WERI-Rb-1 (cell line): ENCODE measurements around the gene HMCN2.

Experiments used
- DNase-seq: peaks from one replicate; pipeline ENCODE4 v3.0.0-alpha.2; 2020
- H3K27ac ChIP-seq: fragments of 250-450 bp; sonication (Bioruptor Pico); 2 replicates; pipeline ENCODE4 v1.5.1; 2020; ENCODE audit warnings: mild to moderate bottlenecking, moderate library complexity
- H3K27me3 ChIP-seq: fragments of 250-450 bp; sonication (Bioruptor Pico); 2 replicates; pipeline ENCODE4 v1.5.1; 2021; ENCODE audit warnings: mild to moderate bottlenecking, low read depth, moderate library complexity; ENCODE audit not compliant: insufficient read depth, severe bottlenecking
- H3K36me3 ChIP-seq: fragments of 250-450 bp; sonication (Bioruptor Pico); 2 replicates; pipeline ENCODE4 v1.5.1; 2020; ENCODE audit warnings: mild to moderate bottlenecking, moderate library complexity
- H3K4me3 ChIP-seq: 2 replicates; pipeline ENCODE4 v1.5.1; 2011; ENCODE audit warnings: low read depth, mild to moderate bottlenecking, control low read depth, low read length
- H3K9me3 ChIP-seq: fragments of 250-450 bp; sonication (Bioruptor Pico); 2 replicates; pipeline ENCODE4 v1.5.1; 2021; ENCODE audit warnings: mild to moderate bottlenecking, moderate library complexity; ENCODE audit not compliant: severe bottlenecking
- TF ChIP-seq, protein P1 (sequence below): IDR thresholded peaks from 2 replicates; pipeline ENCODE4 v1.5.1; 2011; ENCODE audit warnings: low read depth, mild to moderate bottlenecking, control low read depth, inconsistent platforms, low read length

Gene HMCN2

DNA sequence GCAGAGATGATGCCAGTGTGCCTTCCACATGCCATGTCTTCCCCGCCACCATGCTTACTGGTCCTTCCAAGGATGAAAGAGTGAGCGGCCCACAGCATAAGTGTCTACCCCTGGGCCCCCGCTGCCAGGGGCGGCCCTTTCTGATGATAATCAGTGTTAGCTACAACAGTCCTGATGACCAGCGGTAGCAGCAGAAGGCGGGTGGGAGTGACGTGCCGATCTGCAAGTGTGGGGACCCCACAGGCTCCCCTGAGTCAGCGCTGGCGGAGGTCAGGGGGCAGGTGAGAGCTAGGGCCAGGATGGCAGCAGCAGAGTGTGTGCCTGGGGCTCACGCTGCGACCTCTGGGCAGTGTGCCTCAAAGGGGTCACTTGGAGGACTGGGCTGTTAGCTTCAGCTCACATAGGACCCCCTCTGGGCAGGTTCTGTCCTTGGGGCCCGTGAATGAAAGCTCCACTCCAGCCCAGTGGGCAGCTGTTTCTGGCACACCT is 80.4 kb downstream of the HMCN2 start:
- no peak overlapping the region for H3K4me3 ChIP-seq
- H3K27ac ChIP-seq, result no peak overlapping the region
- no peak for DNase-seq
- H3K9me3 ChIP-seq, result no peaks in the 10 kb centered on the region
- TF ChIP-seq, protein P1, sequence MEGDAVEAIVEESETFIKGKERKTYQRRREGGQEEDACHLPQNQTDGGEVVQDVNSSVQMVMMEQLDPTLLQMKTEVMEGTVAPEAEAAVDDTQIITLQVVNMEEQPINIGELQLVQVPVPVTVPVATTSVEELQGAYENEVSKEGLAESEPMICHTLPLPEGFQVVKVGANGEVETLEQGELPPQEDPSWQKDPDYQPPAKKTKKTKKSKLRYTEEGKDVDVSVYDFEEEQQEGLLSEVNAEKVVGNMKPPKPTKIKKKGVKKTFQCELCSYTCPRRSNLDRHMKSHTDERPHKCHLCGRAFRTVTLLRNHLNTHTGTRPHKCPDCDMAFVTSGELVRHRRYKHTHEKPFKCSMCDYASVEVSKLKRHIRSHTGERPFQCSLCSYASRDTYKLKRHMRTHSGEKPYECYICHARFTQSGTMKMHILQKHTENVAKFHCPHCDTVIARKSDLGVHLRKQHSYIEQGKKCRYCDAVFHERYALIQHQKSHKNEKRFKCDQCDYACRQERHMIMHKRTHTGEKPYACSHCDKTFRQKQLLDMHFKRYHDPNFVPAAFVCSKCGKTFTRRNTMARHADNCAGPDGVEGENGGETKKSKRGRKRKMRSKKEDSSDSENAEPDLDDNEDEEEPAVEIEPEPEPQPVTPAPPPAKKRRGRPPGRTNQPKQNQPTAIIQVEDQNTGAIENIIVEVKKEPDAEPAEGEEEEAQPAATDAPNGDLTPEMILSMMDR, result no peak
- no peaks in the 10 kb centered on the region for H3K36me3 ChIP-seq
- H3K27me3 ChIP-seq, result no peaks in the 10 kb centered on the region

DNA sequence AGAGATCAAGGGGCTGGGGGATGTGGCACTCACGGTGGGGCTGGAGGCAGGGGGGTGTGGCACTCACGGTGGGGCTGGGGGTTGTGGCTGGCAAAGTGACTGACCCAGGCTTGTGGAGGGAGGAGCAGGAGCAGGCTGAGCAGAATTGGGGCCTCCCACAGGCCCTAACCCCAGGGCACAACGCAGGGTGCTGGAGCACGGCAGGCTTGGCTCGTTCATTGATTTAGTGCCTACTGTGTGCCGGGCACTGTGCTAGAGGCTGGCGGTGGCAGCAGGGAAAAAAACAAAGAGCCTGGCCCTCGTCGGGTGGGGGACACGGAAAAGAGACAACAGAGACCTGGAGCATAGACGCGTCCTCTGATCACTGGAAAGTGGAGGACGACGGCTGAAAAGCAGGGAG is 80.9 kb downstream of the HMCN2 start:
- no peak for DNase-seq
- TF ChIP-seq, protein P1, result no peak
- Histone ChIP-seq H3K27ac (no peak overlapping the region), H3K36me3 (no peaks in the 10 kb centered on the region), H3K27me3 (no peaks in the 10 kb centered on the region), H3K4me3 (no peak overlapping the region), H3K9me3 (no peaks in the 10 kb centered on the region)

DNA sequence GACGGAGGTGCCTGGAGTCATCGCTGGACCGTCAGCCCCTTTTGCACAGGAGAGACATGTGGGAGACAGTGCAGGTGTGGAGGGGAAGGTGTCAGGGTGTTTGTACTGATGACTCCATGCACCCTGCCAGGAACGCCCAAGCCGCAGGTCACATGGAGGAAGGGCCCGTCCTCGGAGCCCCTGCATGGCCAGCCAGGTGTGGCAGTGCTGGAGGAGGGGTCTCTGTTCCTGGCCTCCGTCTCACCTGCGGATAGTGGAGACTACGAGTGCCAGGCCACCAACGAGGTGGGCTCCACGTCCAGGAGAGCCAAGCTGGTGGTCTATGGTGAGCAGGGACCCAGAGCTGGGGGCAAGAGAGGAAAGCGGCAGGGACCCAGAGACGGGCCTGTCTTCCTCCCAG is 81.5 kb downstream of the HMCN2 start:
- Histone ChIP-seq H3K36me3 (no peaks in the 10 kb centered on the region), H3K27ac (no peak overlapping the region), H3K27me3 (no peaks in the 10 kb centered on the region), H3K9me3 (no peaks in the 10 kb centered on the region), H3K4me3 (no peak overlapping the region)
- DNase-seq, result no peak
- TF ChIP-seq, protein P1, result no peak

DNA sequence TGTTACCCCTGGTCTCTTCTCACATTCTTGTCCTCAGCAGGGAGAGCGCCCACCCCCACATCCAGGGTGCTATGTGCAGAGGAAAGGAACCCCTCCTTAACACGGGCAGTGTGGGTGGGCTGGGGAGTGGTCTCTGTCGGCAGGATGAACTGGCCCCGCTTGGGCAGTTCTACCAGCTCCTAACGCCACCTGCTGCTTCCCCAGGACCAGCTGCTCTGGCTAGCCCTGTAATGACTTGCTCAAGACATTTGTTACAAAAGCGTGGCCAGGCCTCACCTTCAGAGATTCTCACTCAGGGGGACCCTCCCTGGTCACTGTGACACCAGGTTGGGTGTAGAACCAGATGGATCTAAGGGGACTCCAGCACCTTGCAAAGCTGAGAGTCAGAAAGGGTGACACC is 82.4 kb downstream of the HMCN2 start:
- no peaks in the 10 kb centered on the region for H3K27me3 ChIP-seq
- TF ChIP-seq, protein P1, result peak; percentile 54; the same call in 1 of the 2 replicates
- peak; percentile 53 for DNase-seq
- H3K36me3 ChIP-seq, result no peaks in the 10 kb centered on the region
- no peaks in the 10 kb centered on the region for H3K9me3 ChIP-seq
- H3K27ac ChIP-seq, result no peak overlapping the region
- H3K4me3 ChIP-seq, result no peak overlapping the region

DNA sequence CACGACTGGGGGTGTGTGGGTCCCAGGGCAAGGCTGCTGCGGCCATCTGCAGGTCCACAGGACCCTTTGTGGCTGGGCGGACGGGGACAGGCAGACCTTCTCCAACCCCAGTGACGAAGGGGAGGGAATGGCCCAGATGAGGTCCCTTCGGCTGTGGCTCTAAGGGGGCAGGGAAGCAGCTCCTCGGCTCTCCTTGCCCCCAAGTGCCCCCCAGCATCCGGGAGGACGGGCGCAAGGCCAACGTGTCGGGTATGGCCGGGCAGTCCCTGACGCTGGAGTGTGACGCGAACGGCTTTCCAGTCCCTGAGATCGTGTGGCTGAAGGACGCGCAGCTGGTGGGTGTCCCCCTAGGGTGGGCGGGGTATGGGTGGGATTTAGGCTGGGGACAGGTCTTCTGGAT is 82.8 kb downstream of the HMCN2 start:
- Histone ChIP-seq H3K36me3 (no peaks in the 10 kb centered on the region), H3K9me3 (no peaks in the 10 kb centered on the region), H3K27me3 (no peaks in the 10 kb centered on the region), H3K4me3 (no peak overlapping the region), H3K27ac (no peak overlapping the region)
- no peak for DNase-seq
- TF ChIP-seq, protein P1, result no peak

DNA sequence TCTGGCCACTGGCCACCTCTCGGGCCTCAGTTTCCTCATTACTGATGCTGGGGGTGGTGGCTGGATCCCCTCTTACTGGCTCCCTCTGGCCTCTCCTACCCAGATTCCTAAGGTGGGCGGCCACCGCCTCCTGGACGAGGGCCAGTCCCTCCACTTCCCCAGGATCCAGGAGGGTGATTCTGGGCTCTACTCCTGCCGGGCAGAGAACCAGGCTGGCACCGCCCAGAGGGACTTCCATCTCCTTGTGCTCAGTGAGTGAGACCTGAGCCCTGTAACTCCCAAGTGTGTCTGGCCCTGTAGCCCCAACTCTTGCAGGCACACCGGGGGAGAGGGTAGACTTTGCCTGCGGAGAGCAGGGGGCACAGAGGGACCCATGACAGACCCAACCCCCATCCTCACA is 83.3 kb downstream of the HMCN2 start:
- no peak overlapping the region for H3K27ac ChIP-seq
- TF ChIP-seq, protein P1, result no peak
- no peaks in the 10 kb centered on the region for H3K27me3 ChIP-seq
- H3K9me3 ChIP-seq, result no peaks in the 10 kb centered on the region
- no peak for DNase-seq
- H3K36me3 ChIP-seq, result no peaks in the 10 kb centered on the region
- no peak overlapping the region for H3K4me3 ChIP-seq
